CD14-positive monocyte (primary cell): Measurements from ENCODE around the gene SNCAIP. TPM values are rescaled to one million over a fixed set of nuclear protein-coding genes. Genes with fewer than 3 reads are reported as not detected.
"Not testable (repeated sequence)": the region's sequence is repeated elsewhere in the genome, so short reads cannot be mapped to it uniquely, and the experiment has no call there.

Experiments
- DNase-seq, 3 donors: peaks; one replicate each; pipeline ENCODE4 v3.0.0-alpha.2; 2011 to 2022
- H2AFZ ChIP-seq: 2 replicates; pipeline ENCODE4 v1.6.0; 2012; ENCODE audit warnings: mild to moderate bottlenecking, low read depth, low read length, inconsistent platforms; ENCODE audit not compliant: insufficient read depth, poor library complexity, severe bottlenecking
- H3K27ac ChIP-seq, 2 donors: 1 replicate in 1 of 2; 2 replicates in 1 of 2; pipeline ENCODE4 v1.5.1; 2012 to 2013; ENCODE audit warnings: low read length in 2 of 2, control low read depth in 1 of 2, inconsistent platforms in 1 of 2, low read depth in 1 of 2, mild to moderate bottlenecking in 1 of 2
- H3K27me3 ChIP-seq, 2 donors: one replicate each; pipeline versions ENCODE4 v1.6.0 to v1.6.1; 2011 to 2013; ENCODE audit warnings: low read length in 2 of 2; ENCODE audit not compliant: control insufficient read depth in 2 of 2, insufficient read depth in 2 of 2
- H3K36me3 ChIP-seq, 2 donors: replicated peaks in 1 of 2; 1 replicate in 1 of 2; 2 replicates in 1 of 2; pipeline versions ENCODE4 v1.5.1 to v1.6.1; 2012 to 2013; ENCODE audit warnings: low read length in 2 of 2, control low read depth in 1 of 2, inconsistent platforms in 1 of 2, mild to moderate bottlenecking in 1 of 2; ENCODE audit not compliant: insufficient read depth in 2 of 2, control insufficient read depth in 1 of 2
- H3K4me1 ChIP-seq, 2 donors: 1 replicate in 1 of 2; 2 replicates in 1 of 2; pipeline versions ENCODE4 v1.5.1 to v1.6.1; 2012 to 2013; ENCODE audit warnings: low read length in 2 of 2, control low read depth in 1 of 2, inconsistent platforms in 1 of 2, mild to moderate bottlenecking in 1 of 2, moderate library complexity in 1 of 2; ENCODE audit not compliant: insufficient read depth in 2 of 2, control insufficient read depth in 1 of 2
- H3K4me2 ChIP-seq: replicated peaks from 2 replicates; pipeline ENCODE3; 2012; ENCODE audit warnings: low read length, moderate library complexity, mild to moderate bottlenecking; ENCODE audit not compliant: poor library complexity, severe bottlenecking; ENCODE audit errors: extremely low read depth
- H3K4me3 ChIP-seq, 3 experiments: fragments of 200-600 bp in 1 of 3; sonication (generic) in 1 of 3; replicated peaks in 1 of 3; 1 replicate in 2 of 3; 2 replicates in 1 of 3; pipeline ENCODE4 v1.5.1; 2011 to 2013; ENCODE audit warnings: low read length in 3 of 3, mild to moderate bottlenecking in 3 of 3, control low read depth in 2 of 3, low read depth in 2 of 3, inconsistent platforms in 1 of 3, moderate library complexity in 1 of 3
- H3K79me2 ChIP-seq: 2 replicates; pipeline ENCODE4 v1.6.0; 2012; ENCODE audit warnings: mild to moderate bottlenecking, control low read depth, inconsistent platforms, low read length, moderate library complexity; ENCODE audit not compliant: insufficient read depth
- H3K9ac ChIP-seq: 2 replicates; pipeline ENCODE4 v1.6.0; 2017; ENCODE audit warnings: low read length, mild to moderate bottlenecking; ENCODE audit not compliant: insufficient read depth, poor library complexity, severe bottlenecking
- H3K9me3 ChIP-seq, 2 donors: replicated peaks in 1 of 2; 1 replicate in 1 of 2; 2 replicates in 1 of 2; pipeline versions ENCODE4 v1.5.1 to v1.6.1; 2012 to 2013; ENCODE audit warnings: low read length in 2 of 2, control low read depth in 1 of 2; ENCODE audit not compliant: control insufficient read depth in 1 of 2, insufficient read depth in 1 of 2
- H4K20me1 ChIP-seq: 2 replicates; pipeline ENCODE4 v1.6.0; 2012; ENCODE audit warnings: mild to moderate bottlenecking, low read length, control low read depth, moderate library complexity; ENCODE audit not compliant: insufficient read depth
- H3K27ac Mint-ChIP-seq, 7 donors: one replicate each; pipeline ENCODE4 v1.8.0; 2020; ENCODE audit warnings: mild to moderate bottlenecking in 7 of 7, mixed read lengths in 7 of 7, moderate library complexity in 6 of 7, inconsistent platforms in 2 of 7
- H3K27me3 Mint-ChIP-seq, 3 donors: one replicate each; pipeline ENCODE4 v1.8.0; 2021 to 2022; ENCODE audit warnings: low read depth in 3 of 3, mild to moderate bottlenecking in 3 of 3, mixed read lengths in 3 of 3, moderate library complexity in 3 of 3, inconsistent platforms in 1 of 3
- H3K36me3 Mint-ChIP-seq, 2 donors: one replicate each; pipeline ENCODE4 v1.8.0; 2020; ENCODE audit warnings: mixed read lengths in 2 of 2, inconsistent platforms in 1 of 2, mild to moderate bottlenecking in 1 of 2
- H3K4me1 Mint-ChIP-seq: one replicate; pipeline ENCODE4 v1.8.0; 2020; ENCODE audit warnings: mild to moderate bottlenecking, mixed read lengths
- H3K4me3 Mint-ChIP-seq, 2 donors: one replicate each; pipeline ENCODE4 v1.8.0; 2020; ENCODE audit warnings: mild to moderate bottlenecking in 2 of 2, mixed read lengths in 2 of 2, moderate library complexity in 1 of 2
- H3K9me3 Mint-ChIP-seq, 7 donors: one replicate each; pipeline ENCODE4 v1.8.0; 2020 to 2022; ENCODE audit warnings: mixed read lengths in 7 of 7, mild to moderate bottlenecking in 6 of 7, moderate library complexity in 6 of 7, inconsistent platforms in 2 of 7
- WGBS: methylation state at CpG from one replicate; pipeline ENCODE4 v1.1.5; 2013; ENCODE audit warnings: missing lambda C conversion rate; ENCODE audit not compliant: insufficient coverage; 5-methylcytosine and 5-hydroxymethylcytosine counted together
- intact Hi-C, 2 donors: fragments of 100-400 bp; cut with micrococcal nuclease; formaldehyde crosslinking; loops; one replicate each; pipeline versions ENCODE4 v1.15.0 to v1.15.1; 2023
- polyA plus RNA-seq, 3 donors: library from polyadenylated mRNA; depleted of rRNA in 1 of 3; unstranded in 2 of 3; stranded (reverse) in 1 of 3; fragments of 300-500 nt in 2 of 3; fragments of >200 nt in 1 of 3; fragmentation: Illumina TruSeq in 2 of 3; gene quantifications; 1 replicate in 2 of 3; 2 replicates in 1 of 3; pipeline ENCODE4 v1.2.3, GENCODE V29; 2012 to 2021
- TF ChIP-seq, protein P1 (sequence below): fragments of 200-600 bp; IDR thresholded peaks from one replicate; pipeline ENCODE4 v1.8.0; 2022; ENCODE audit warnings: antibody characterized with exemption, mild to moderate bottlenecking

The SNCAIP gene
- polyA plus RNA-seq, 3 donors: not detected

DNA sequence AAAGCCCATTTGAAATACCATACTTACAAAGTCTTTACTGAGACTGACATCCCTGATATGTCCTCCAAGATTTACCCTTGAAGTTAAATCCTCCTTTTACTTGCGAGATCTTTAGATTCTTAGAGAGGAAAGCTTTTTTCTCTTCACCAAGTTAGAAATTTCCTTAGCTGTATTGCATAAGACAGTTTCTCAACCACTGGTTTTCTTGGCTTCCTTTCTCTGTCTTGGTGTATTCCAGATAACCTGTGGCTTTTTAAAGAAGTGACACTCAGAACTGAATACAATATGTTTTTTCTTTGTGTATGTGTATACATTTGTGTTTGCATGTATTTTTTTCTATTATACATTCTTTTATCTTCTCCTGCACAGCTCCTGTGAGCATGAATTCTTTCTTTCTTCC lies 65.0 kb downstream of the SNCAIP start:
- Histone ChIP-seq H3K4me1 (no peaks in the 10 kb centered on the region), H3K27ac (no peak overlapping the region), H2AFZ (no peak overlapping the region), H4K20me1 (no peaks in the 10 kb centered on the region), H3K4me2 (no peak overlapping the region), H3K9ac (no peak overlapping the region), H3K4me3 (no peak overlapping the region), H3K36me3 (no peaks in the 10 kb centered on the region), H3K9me3 (no peaks in the 10 kb centered on the region), H3K27me3 (no peaks in the 10 kb centered on the region), H3K79me2 (no peaks in the 10 kb centered on the region)
- no CpG with 5 or more reads among the region's 1 CpG for WGBS
- intact Hi-C loops: no loop called here
- TF ChIP-seq, protein P1, sequence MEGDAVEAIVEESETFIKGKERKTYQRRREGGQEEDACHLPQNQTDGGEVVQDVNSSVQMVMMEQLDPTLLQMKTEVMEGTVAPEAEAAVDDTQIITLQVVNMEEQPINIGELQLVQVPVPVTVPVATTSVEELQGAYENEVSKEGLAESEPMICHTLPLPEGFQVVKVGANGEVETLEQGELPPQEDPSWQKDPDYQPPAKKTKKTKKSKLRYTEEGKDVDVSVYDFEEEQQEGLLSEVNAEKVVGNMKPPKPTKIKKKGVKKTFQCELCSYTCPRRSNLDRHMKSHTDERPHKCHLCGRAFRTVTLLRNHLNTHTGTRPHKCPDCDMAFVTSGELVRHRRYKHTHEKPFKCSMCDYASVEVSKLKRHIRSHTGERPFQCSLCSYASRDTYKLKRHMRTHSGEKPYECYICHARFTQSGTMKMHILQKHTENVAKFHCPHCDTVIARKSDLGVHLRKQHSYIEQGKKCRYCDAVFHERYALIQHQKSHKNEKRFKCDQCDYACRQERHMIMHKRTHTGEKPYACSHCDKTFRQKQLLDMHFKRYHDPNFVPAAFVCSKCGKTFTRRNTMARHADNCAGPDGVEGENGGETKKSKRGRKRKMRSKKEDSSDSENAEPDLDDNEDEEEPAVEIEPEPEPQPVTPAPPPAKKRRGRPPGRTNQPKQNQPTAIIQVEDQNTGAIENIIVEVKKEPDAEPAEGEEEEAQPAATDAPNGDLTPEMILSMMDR: no peak
- Mint-ChIP-seq H3K36me3 (no peaks in the 10 kb centered on the region), H3K4me1 (no peaks in the 10 kb centered on the region), H3K4me3 (no peak overlapping the region), H3K27ac (no peak overlapping the region), H3K9me3 (peaks cover 0 to 5% (median 1%) of the 10 kb centered on the region in 7 donors), H3K27me3 (peaks cover 0 to 2% (median 2%) of the 10 kb centered on the region in 3 donors)
- DNase-seq: no peak

DNA sequence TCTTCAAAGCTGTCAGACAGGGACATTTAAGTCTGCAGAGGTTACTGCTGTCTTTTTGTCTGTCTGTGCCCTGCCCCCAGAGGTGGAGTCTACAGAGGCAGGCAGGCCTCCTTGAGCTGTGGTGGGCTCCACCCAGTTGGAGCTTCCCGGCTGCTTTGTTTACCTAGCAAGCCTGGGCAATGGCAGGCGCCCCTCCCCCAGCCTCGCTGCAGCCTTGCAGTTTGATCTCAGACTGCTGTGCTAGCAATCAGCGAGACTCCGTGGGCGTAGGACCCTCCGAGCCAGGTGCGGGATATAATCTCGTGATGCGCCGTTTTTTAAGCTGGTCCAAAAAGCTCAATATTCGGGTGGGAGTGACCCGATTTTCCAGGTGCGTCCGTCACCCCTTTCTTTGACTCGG lies 70.9 kb downstream of the SNCAIP start:
- WGBS: 100% methylated on average over 2 of the region's 16 CpGs
- intact Hi-C loops: not testable (repeated sequence)

More for the DNA sequence above, 70.9 kb downstream of the SNCAIP start:
- H3K4me1 ChIP-seq, H3K79me2 ChIP-seq, H3K4me3 Mint-ChIP-seq, H3K27ac Mint-ChIP-seq, H2AFZ ChIP-seq, H3K4me1 Mint-ChIP-seq, H3K9me3 ChIP-seq, H3K27ac ChIP-seq, H3K27me3 ChIP-seq, H3K9ac ChIP-seq, H3K4me3 ChIP-seq, H3K36me3 ChIP-seq, H3K36me3 Mint-ChIP-seq, DNase-seq, H4K20me1 ChIP-seq, H3K4me2 ChIP-seq, H3K27me3 Mint-ChIP-seq: not testable (repeated sequence)
- H3K9me3 Mint-ChIP-seq: peaks cover 0 to 10% (median 5%) of the 10 kb centered on the region in 7 donors
